ENCODE measurements around the gene EPOP. TPM values are rescaled to one million over a fixed set of nuclear protein-coding genes. Genes with fewer than 3 reads are reported as not detected.

EPOP gene
- total RNA-seq, 2 donors from 2014 or later = 1.1 to 1.8 TPM

DNA sequence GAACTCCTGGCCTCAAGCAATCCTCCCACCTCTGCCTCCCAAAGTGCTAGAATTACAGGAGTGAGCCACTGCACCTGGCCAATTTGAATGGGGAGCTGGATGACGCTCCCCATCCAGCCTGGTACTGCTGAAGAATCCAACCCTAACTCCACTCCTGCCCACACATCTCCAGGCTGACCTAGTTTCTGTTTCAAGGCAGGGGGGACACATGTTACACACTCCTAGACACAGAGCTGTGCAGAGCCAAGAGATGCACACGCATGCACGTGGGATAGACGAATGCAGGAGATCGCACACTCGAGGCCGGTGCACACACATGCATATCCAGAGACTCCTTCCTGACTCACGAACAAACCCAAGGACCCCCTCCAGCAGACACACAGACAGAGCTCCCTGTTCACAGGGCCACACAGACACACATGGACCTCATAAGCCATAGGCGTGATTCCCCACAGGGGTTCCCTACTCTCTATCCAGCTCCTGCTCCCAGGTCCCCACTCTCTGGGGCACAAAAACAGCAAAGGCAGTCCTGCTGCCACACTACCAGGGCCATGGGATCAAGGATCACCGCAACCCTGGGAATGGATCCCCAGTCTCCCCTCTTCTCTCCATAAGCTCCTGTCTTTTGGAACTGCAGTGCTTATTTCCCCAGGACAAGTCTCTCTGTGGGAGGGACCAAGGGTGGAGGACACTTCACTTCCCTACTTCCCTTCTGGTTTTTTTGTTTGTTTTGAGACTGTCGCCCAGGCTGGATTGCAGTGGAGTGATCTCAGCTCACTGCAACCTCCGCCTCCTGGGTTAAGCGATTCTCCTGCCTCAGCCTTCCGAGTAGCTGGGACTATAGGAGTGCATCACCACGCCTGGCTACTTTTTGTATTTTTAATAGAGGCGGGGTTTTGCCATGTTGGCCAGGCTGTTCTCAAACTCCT, 14.4 kb downstream of the EPOP start:
- H3K27ac ChIP-seq = no peak overlapping the region
- H3K9ac ChIP-seq (ENCODE audit: low read depth in 2 of 2, low read length in 2 of 2) = no peak overlapping the region
- no peaks in the 10 kb centered on the region for H3K9me3 ChIP-seq
- intact Hi-C loops (cut with DNase I) = loop anchor here (10.0 kb wide), 1 partner anchor 76 kb away; no protein-coding TSS in a partner anchor
- no peaks in the 10 kb centered on the region for H3K36me3 ChIP-seq
- TF ChIP-seq, protein P1, sequence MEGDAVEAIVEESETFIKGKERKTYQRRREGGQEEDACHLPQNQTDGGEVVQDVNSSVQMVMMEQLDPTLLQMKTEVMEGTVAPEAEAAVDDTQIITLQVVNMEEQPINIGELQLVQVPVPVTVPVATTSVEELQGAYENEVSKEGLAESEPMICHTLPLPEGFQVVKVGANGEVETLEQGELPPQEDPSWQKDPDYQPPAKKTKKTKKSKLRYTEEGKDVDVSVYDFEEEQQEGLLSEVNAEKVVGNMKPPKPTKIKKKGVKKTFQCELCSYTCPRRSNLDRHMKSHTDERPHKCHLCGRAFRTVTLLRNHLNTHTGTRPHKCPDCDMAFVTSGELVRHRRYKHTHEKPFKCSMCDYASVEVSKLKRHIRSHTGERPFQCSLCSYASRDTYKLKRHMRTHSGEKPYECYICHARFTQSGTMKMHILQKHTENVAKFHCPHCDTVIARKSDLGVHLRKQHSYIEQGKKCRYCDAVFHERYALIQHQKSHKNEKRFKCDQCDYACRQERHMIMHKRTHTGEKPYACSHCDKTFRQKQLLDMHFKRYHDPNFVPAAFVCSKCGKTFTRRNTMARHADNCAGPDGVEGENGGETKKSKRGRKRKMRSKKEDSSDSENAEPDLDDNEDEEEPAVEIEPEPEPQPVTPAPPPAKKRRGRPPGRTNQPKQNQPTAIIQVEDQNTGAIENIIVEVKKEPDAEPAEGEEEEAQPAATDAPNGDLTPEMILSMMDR (IDR thresholded peaks at IDR 0.05) = no peak
- no peaks in the 10 kb centered on the region for H3K27me3 ChIP-seq
- H3K4me3 ChIP-seq = no peak overlapping the region
- no peak for DNase-seq
- H3K4me1 ChIP-seq = no peaks in the 10 kb centered on the region

GRCh38 chr17:38659415-38659814, 15.3 kb downstream of the EPOP start:
- Histone ChIP-seq H3K9ac (ENCODE audit: low read depth in 2 of 2, low read length in 2 of 2) (no peak overlapping the region), H3K27ac (no peak overlapping the region), H3K4me1 (no peaks in the 10 kb centered on the region), H3K36me3 (no peaks in the 10 kb centered on the region), H3K9me3 (no peaks in the 10 kb centered on the region), H3K27me3 (no peaks in the 10 kb centered on the region), H3K4me3 (no peak overlapping the region)
- TF ChIP-seq, protein P1 (IDR thresholded peaks at IDR 0.05) = no peak
- DNase-seq = no peak
- intact Hi-C loops (cut with DNase I) = no loop called here

DNA sequence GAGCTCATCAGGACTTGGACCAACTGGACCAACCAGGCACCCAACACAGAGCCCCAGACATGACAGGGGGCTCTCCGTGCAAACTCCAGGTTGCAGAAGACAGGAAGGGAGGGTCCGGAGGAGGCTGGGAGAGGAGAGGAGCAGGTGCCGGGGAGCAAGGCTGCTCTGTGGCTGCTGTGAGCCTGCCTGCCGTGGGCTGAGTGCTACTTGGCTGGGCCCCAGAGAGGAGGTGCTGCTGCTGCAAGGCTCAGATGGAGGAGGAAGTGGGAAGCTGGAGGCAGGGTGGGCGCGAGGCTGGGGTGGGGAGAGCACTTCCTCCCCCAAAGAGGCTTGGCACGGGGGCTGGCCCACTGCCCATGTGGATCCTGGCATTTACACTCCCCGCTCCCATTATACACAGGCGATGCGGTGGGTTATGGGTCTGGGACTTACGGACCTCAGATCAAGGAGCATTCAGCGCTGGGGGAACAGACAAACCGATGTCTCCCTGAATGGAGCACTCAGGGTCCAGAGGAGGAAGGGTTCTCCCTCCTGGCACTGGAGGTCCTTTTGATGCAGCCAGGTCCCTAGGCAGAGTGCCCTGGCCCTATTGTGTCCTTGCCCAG, 15.9 kb downstream of the EPOP start:
- intact Hi-C loops (cut with DNase I) = no loop called here
- no peaks in the 10 kb centered on the region for H3K4me1 ChIP-seq
- no peaks in the 10 kb centered on the region for H3K27me3 ChIP-seq
- no peak overlapping the region for H3K27ac ChIP-seq
- TF ChIP-seq, protein P1 (IDR thresholded peaks at IDR 0.05) = no peak
- no peak overlapping the region for H3K4me3 ChIP-seq
- no peaks in the 10 kb centered on the region for H3K9me3 ChIP-seq
- DNase-seq = no peak
- no peaks in the 10 kb centered on the region for H3K36me3 ChIP-seq
- no peak overlapping the region for H3K9ac ChIP-seq (ENCODE audit: low read depth in 2 of 2, low read length in 2 of 2)

DNA sequence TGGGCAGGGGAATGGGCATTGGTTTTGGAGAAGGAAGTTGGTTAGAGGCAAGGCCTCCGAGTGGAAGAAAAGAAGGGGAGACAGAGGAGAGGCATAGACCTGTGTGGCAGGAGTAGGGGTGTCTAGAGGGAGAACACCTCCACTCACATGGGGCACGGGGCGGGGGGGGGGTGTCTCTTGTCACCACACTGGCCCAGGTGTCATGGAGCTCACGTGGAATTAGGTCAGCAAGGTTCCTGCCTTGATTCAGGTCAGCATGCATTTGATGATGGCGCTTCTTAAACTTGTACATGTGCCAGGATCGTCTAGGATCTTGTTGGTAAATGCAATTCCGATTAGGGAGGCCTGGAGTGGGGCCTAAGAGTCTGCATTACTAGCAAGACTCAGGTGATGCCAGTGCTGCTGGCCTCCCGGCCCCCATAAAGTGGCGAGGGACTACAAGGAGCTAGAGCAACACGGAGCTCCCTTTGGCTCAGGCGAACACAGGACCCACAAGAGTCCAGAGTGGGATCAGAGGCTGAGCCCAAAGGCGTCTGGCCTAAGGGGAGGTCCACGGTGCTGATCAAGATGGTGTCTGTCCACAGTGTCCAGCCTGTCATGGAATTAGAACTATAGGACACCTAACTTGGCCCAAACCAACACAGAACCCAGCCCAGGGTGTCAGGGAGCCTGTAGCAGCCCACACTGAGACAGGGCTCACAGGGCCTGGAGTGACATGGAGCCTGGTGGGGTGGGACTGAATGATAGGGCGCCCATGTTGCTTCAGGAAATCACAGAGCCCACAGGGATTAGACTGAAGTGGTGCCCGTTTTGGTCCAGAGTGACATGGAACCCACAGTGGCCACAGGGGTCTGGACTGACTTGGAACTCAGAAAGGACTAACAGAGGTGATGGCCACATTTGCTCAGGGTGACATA, 16.7 kb downstream of the EPOP start:
- Histone ChIP-seq H3K9me3 (no peaks in the 10 kb centered on the region), H3K27ac (peak overlapping the region; percentile 32), H3K4me3 (no peak overlapping the region), H3K27me3 (no peaks in the 10 kb centered on the region), H3K9ac (ENCODE audit: low read depth in 2 of 2, low read length in 2 of 2) (no peak overlapping the region), H3K4me1 (no peaks in the 10 kb centered on the region), H3K36me3 (no peaks in the 10 kb centered on the region)
- DNase-seq = no peak
- TF ChIP-seq, protein P1 (IDR thresholded peaks at IDR 0.05) = no peak
- intact Hi-C loops (cut with DNase I) = no loop called here
